Measurements from ENCODE around the gene LRRC49.
"Not testable (repeated sequence)": the region's sequence is repeated elsewhere in the genome, so short reads cannot be mapped to it uniquely, and the experiment has no call there.

LRRC49 gene

DNA sequence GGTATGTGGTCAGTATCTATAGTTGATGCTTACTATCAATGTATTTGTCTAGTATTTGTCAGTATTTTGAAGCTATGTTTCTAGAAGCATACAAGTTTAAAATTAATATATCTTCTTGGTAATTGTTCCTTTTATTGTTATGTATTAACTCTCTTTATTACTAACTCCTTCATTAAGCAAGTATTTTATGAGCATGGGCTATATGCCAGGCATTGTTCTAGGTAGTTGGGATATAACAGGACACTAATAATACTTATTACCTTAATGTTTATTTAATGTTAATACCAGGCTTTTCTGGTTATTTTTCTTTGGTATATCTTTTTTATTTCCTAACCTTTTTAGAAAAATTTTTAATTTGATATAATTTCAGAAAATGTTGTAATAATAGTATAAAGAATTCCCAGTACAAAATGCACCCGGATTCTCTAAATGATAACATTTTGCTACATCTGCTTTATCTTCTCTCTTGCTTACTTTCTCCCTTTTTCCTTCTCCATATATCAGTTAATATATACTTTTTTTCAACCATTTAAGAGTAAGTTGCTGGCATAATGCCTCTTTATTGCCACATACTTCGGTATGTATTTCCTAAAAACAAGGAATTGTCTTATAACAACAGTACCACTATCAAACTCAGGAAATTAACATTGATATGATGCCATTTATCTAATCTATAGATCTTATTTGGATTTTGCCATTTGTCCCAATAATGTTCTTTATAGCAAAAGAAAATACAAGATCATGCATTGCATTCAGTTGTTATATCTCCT is 30.9 kb downstream of the LRRC49 start:
- no peak for DNase-seq (ENCODE audit: low read depth)

DNA sequence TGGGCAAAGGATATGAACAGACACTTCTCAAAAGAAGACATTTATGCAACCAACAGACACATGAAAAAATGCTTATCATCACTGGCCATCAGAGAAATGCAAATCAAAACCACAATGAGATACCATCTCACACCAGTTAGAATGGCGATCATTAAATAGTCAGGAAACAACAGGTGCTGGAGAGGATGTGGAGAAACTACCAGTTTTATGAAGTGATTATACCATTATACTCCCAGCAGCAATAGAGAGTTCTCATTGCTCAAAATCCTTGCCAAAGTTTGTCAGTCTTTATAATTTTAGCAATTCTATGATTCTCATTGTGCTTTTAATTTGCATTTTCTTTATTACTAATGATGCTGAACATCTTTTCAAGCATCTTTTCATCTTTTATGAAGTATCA is 34.3 kb downstream of the LRRC49 start:
- not testable (repeated sequence) for DNase-seq (ENCODE audit: low read depth)

DNA sequence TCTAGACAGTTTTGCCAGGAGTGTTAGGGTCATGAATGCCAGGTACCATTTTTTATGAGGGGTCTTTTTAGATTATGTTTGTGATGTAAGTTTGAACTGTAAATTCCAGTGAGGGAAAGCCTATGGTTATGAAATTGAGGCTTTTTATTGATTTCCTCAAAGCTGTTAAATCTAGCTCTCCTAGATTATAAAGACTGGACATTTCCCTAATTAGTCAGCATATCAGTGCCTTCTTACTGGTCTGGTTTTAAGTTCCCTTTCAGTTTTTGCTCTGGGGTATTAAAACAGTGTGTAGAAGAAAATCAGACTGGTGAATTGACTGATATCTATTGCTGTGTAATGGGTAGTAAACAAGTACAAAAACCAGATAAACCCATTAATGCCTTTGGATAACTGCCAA is 39.2 kb downstream of the LRRC49 start:
- no peak for DNase-seq (ENCODE audit: low read depth)

DNA sequence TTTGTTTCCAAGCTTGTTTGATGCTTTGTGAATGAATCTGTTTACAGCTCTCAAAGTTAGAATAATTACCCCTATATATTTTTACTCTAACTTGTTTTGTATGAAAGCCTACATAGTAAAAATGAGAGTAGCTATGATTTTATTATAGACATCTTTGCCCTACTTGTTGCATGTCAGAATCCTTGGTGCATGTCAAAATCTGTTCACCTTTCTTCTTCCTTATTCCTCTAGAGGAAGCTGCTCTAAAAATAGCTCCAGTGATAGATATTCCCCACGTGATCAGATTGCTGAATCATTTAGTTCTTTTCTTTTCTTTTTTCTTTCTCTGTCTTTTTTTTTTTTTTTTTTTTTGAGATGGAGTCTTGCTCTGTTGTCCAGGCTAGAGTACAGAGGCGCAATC is 39.8 kb downstream of the LRRC49 start:
- no peak for DNase-seq (ENCODE audit: low read depth)

DNA sequence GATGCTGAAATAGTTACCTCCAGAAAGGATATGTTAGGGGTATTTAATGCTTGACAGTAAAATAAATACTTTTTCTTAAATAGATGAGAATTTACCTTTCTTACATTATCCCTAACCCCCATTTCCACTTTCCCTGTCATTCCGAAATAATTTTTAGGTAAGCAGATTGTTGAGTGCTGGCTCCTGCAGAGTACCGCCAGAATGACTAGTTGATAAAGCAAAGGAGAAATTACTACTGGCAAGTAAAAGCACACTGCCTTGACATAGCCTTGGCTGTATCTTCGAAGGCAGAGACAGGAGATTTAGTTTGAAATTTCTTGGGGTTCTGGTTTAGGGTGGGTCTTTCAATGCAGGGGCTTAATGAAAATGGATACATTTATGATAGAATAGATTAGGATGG is 40.8 kb downstream of the LRRC49 start:
- DNase-seq (ENCODE audit: low read depth), result no peak

DNA sequence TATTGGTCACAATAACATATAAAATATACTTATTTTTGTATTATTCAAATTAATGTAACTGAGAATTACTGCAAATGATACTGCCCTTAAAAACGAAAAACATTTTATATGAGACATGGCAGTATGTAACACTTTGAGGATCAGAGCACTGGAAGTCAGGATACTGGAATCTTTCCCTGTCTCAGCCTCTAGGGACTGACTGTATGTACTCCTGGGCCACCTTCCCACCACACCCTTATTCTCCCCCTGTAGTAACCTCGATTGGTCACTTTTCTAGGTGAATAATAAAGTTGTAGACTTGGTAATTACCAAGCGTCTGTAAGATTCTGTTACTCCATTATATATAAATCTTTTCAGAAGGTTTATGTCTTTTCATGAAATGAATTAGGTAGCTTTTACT is 43.0 kb downstream of the LRRC49 start:
- DNase-seq (ENCODE audit: low read depth), result no peak

DNA sequence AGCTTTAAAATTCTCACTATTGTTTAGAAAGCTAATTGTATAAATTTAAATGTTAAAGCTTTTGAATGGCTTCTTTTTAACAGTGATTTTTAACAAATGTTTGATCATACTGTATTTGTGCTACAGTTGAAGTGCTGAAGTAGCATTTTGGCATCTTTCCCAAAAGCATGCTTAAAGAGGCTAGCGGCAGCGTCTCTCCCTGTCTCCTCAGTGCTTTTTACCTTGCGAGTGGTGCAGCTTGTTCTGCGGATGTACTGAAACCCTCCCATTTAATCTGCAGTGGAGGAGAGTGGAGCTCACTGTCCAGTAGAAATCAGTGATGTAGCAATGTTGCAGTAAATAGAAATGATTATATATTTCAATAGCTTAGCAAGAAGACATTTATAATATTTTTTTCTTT is 43.7 kb downstream of the LRRC49 start:
- DNase-seq (ENCODE audit: low read depth), result no peak

DNA sequence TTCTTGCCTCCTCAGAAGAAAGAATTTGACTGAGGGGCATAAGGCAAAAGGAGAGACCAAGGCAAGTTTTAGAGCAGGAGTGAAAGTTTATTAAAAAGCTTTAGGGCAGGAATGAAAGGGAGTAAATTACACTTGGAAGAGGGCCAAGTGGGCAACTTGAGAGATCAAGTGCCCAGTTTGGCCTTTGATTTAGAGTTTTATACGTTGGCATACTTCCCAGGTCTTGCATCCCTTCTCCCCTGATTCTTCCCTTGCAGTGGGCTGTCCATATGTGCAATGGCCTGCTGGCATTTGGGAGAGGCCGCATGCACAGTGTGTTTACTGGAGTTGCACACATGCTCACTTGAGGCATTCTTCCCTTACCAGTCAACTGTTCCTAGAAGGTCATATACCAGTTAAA is 50.7 kb downstream of the LRRC49 start:
- DNase-seq (ENCODE audit: low read depth), result not testable (repeated sequence)

DNA sequence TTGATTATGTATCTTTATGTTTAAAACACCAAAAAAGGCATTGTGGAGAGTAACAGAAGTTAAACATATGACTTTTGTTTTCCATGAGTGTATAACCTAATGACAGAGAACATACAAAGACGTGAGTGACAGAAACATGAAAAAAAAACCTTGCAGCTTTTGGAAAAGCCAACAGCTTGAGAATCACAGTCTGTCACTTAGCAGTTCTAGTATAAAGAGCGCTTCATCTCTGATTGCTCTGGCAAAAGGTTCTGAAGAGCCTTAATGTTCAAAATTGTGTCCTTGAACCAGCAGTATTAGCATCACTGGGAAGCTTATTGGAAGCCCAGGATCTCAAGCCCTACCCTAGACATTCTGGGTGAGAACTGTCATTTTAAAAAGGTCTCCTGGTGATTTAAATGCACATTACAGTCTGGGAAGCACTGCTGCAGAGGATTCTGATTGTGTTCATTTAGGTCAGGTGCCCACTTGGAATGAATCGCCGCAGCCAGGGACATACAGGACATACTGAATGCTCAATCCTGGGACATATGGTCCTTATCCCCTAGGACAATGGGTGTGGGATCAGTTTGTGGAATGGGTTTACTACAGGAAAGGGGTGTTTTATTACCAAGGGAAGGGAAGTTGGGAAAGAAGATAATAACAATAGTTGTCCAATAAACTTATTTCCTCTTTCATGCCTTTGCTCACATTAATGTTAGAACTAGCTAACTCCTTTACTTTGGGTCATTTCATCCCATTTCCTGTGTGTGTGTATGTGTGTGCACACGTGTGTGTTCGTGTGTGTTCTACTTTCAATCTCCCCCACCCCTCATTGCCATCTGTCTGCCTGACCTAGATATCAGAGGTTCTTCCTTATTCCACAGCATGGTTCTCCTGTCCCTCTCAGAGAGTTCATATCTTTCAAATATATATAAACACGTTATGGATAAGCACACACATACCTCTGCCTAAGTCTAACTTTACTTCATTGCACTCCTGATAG is 55.0 kb downstream of the LRRC49 start:
- no peak for DNase-seq (ENCODE audit: low read depth)

DNA sequence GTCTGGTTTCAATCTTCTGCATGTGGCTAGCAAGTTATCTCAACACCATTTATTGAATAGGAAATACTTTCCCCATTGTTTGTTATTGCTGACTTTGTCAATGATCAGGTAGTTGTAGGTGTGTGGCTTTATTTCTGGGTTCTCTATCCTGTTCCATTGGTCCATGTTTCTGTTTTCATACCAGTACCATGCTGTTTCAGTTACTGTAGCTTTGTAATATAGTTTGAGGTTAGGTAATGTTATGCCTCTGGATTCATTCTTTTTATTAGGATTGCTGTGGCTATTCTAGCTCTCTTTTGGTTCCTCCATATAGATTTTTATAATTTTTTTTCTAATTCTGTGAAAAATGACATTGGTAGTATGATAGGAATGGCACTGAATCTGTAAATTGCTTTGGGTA is 58.3 kb downstream of the LRRC49 start:
- no peak for DNase-seq (ENCODE audit: low read depth)

DNA sequence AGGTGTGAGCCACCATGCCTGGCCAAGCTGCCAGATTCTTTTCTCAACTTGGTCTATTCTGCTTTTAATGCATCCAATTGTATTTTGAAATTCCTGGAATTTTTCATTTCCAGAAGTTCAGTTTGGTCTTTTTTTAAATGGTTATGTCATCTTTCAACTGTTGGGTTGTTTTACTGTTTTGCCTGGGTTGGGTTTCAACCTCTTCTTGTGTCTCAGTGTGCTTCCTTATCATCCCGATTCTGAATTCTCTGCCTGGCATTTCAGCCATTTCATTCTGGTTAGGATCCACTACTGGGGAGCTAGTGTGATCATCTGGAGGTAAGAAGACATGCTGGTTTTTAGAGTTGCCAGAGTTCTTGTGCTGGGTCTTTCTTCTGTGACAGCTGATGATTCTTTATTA is 61.5 kb downstream of the LRRC49 start:
- no peak for DNase-seq (ENCODE audit: low read depth)

DNA sequence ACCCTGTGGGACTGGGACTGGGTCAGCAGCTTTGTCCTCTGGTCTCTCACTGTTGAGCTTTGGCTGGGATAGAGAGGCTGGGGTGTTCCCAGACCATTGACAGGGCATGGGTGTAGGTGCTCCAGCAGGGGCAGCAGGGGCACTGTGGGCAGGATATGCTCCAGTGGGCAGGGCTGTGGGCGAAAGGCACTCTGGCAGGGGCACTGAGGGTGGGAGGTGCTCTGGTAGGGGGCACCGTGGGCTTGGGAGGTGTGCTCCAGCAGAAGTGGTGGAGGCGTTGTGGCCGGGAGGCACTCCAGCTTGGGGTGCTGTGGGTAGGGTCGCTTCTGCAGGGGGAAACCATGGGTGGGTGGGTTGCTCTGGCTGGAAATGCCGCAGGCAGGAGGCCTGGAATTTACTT is 62.1 kb downstream of the LRRC49 start:
- DNase-seq (ENCODE audit: low read depth), result no peak

DNA sequence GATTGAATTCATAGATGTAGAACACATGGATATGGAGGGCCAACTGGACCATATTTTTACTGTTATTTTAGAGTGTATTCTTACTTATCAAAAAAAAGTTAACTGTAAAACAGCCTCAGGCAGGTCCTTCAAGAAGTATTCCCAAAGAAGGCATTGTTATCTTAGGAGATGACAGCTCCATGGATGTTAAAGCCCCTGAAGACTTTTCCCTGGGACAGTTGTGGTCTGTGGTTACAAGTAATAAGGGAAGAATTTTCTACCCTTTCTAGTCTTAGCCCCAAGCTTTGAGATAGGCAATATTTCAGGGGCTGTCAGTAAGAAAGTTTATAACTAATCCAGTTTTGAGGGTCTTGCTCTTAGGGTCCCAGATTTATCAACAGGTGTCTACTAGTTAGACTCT is 62.5 kb downstream of the LRRC49 start:
- DNase-seq (ENCODE audit: low read depth), result no peak

DNA sequence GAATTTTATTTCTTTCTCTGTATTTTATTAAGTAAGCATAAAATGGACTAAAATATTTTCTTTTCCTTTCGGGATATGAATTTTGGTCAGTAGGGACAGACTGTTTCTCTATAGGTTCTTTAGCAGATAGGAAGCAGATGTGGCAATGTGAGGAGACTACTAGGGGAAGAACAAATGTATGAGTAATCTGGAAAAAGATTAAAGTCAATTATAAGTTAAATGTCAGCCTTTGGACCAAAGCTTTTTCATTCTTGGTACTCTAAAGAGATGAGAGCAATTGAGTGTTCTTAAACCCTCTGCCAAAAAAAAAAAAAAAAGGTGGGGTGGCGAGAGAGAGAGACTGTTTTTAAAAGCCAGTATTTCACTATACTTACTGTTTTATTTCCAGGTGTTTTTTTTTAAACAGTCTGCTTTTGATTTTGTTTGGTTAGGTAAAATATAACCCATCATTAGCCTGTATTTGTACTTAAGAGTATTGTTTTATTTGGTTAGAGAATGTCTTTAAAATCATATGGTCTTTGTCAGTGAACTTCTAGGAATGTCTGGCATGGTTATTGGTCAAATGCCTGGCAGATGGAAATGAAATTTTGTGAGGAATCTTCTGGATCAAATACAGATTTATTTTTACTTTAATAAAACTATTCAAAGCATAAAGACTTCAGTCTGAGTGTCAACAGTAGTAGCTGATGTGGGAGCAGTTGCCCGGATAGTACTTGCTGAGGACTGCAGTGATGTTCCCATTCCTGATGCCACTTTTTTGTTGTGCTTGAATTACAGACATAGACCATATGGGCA is 63.8 kb downstream of the LRRC49 start:
- no peak for DNase-seq (ENCODE audit: low read depth)

DNA sequence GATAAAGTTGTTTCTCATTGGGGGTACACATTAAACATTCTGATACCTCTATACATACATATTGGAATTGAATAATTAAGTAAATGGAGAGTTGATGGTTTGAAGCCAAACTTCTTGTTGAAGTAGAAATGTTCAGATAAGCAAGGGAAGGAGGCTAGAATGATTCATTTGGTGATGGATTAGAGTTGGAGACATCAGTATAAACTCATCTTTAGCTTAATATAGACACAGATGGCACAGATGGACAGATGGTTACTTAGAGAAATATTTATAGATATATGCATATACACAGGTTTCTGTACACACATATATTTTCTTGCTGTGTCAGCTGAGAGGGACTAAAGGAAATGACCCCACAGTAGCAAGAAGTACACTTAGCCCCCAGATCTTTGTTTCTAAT is 69.5 kb downstream of the LRRC49 start:
- DNase-seq (ENCODE audit: low read depth), result no peak

DNA sequence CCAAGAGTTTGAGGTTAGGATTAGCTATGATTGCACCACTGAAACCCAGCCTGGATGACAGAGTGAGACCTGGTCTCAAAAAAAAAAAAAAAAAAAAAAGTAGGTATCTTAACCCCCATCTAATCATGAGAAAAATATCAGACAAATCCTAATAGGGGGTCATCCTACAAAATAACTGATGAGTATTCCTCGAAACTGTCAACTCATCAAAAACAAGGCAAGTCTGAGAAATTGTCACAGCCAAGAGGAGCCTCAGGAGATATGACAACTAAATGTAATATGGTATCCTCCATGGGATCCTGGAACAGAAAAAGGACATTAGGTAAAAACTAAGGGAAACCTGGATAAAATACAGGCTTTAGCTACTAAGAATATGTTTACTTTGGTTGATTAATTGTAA is 70.6 kb downstream of the LRRC49 start:
- DNase-seq (ENCODE audit: low read depth), result no peak

DNA sequence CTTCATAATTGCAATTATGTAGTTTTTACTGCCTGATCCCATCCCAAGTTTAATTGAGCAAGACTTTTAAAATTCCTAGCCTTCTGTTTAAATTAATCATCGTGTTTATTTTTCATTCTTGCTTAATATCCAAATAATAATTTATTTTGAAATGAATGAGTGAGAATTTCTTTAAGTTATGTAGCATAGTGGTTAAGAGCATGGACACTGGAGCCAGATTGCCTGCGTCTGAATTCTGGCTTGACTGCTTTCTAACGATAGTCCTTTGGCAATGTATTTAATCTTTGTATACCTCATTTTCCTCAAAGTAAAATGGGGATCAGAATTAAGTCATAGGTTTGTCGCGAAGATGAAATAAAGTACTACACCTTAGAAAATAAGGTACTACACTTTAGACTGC is 71.4 kb downstream of the LRRC49 start:
- no peak for DNase-seq (ENCODE audit: low read depth)

DNA sequence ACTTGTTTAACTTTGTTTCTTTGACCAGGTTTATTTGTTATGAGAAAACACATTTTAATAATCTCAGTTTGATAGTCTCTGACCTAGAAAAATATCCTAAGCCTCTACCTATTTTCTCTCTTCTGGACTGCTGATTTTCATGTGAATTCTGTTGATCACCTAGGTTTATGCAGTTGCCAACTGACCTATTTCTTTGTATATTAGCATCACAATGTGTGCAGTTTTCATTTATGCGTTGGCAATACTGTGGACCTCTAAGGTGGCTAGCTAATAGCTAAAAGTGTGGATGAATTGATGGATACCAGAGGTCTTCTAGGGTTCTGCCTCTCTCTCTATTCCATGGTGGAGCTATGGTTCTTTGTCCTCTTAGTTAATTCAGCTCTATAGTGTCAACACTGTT is 72.1 kb downstream of the LRRC49 start:
- no peak for DNase-seq (ENCODE audit: low read depth)

DNA sequence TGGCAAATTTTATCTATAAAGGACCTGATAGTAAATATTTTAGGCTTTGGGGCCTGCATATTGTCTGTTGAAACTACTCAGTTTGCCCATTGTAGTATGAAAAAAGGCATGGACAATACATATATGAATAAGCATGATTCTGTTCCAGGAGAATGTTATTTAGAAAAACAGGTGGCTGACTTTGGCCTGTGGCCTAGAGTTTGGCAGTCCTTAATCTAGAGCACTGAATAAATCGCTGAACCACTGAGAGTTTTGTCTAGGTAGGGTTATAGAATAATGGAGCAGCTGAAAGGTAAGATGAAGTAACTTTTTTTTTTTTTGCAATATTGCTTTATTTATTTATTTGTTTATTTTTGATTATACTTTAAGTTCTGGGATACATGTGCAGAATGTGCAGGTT is 75.0 kb downstream of the LRRC49 start:
- DNase-seq (ENCODE audit: low read depth), result no peak

DNA sequence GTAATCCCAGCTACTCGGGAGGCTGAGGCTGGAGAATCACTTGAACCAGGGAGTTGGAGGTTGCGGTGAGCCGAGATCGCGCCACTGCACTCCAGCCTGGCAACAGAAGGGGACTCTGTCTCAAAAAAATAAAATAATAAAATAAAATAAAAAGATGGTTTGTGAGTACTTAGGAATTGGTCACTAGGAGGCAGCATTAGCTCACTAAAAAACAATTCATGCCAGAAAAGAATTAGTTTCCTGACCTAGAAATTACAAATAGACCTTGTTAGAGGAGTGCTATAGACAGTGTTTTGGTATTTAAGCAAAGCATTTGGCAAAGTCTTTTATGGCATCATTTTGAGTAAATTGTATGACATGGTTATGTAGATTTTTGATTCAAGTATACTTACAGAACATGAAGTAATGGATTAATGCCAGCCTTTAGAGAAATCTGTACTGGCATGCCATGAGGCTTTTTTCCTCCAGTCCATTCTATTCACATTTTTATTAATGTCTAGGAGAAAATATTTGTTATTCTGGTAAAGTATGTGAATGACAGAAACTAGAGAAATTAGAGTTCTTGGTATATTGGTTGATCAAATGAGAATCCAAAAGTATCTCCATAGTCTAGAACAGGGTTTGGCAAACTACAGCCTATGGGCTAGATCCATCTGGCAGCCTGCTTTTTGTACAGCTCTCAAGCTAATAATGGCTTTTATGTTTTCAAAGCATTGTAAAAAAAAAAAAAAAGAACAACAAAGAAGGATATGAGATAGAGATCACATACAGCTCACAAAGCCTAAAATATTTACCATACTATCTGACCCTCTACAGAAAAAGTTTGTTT is 81.6 kb downstream of the LRRC49 start:
- DNase-seq (ENCODE audit: low read depth), result no peak

DNA sequence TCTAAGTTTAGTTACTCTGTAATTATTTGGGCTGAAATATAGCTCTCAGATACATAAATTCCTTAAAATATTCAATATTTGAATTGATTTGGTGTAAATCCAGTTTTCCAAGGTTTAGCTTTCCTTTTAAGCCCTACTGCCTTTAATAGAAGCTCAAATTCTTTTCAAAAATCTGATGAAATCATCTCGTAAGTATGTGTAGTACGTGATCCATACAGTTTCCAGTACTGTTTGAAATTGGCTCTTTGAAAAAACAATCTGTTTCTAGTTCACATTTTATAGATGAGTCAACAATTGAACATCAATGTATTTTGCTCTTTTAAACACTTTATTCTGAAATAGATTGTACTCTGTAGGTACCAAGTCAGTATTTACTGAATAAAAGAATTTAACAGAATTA is 84.2 kb downstream of the LRRC49 start:
- DNase-seq (ENCODE audit: low read depth), result no peak
